ENCODE measurements around the gene SBSN.

Gene SBSN

DNA sequence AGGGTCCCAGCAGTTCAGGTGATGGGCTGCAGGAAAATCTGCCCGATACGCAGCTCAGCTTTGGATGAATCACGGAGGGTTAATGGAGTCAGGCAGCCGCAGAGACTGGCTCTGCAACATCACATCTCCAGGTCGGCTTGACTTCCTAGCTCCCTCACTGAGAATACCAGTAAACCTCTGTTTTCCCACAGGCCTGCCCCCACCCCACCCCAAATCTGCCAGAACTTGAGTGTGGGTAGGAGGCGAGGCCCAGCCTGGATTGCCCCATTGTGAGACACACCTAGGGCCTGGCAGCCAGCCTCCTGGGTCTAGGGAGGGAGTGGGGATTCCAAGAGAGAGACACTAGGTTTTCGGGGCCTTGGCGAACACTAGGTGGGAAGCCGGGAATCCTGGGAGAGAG is 34.1 kb downstream of the SBSN start:
- H3K27me3 ChIP-seq (ENCODE audit: insufficient read depth, low read depth, severe bottlenecking), result no peaks in the 10 kb centered on the region
- no peak overlapping the region for H3K4me3 ChIP-seq (ENCODE audit: low read depth, low read length)
- no peaks in the 10 kb centered on the region for H3K9me3 ChIP-seq (ENCODE audit: severe bottlenecking)
- DNase-seq, result no peak
- TF ChIP-seq, protein P1, sequence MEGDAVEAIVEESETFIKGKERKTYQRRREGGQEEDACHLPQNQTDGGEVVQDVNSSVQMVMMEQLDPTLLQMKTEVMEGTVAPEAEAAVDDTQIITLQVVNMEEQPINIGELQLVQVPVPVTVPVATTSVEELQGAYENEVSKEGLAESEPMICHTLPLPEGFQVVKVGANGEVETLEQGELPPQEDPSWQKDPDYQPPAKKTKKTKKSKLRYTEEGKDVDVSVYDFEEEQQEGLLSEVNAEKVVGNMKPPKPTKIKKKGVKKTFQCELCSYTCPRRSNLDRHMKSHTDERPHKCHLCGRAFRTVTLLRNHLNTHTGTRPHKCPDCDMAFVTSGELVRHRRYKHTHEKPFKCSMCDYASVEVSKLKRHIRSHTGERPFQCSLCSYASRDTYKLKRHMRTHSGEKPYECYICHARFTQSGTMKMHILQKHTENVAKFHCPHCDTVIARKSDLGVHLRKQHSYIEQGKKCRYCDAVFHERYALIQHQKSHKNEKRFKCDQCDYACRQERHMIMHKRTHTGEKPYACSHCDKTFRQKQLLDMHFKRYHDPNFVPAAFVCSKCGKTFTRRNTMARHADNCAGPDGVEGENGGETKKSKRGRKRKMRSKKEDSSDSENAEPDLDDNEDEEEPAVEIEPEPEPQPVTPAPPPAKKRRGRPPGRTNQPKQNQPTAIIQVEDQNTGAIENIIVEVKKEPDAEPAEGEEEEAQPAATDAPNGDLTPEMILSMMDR (IDR thresholded peaks at IDR 0.05; ENCODE audit: low read depth, low read length), result no peak
- H3K36me3 ChIP-seq, result no peaks in the 10 kb centered on the region
- no peak overlapping the region for H3K27ac ChIP-seq

DNA sequence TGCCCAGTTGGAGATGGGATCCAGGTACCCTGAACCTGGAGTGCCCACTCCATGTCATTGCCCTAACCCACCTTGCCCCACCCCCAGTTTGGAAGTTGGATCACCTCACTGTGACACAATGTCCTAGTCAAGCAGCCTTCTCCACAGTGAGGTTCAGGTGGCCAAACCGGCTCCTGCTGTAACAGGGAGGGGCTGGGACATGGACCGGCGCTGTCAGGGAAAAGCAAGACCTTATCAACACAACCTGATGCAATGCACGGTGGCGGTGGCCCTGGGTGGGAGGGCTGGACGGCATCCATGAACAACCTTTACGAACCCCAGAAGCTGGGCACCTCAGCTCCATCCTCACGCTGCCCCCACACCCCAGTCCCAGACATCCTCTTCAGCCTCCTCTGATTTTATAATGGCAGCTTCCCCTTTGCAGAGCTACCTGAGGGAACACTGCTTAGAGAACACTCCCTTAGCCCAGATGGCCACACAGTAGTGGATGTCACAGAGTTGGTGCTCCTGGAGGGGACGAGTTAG is 36.2 kb downstream of the SBSN start:
- Histone ChIP-seq H3K27me3 (ENCODE audit: insufficient read depth, low read depth, severe bottlenecking) (no peaks in the 10 kb centered on the region), H3K27ac (no peak overlapping the region), H3K9me3 (ENCODE audit: severe bottlenecking) (no peaks in the 10 kb centered on the region), H3K36me3 (no peaks in the 10 kb centered on the region), H3K4me3 (ENCODE audit: low read depth, low read length) (no peak overlapping the region)
- TF ChIP-seq, protein P1 (IDR thresholded peaks at IDR 0.05; ENCODE audit: low read depth, low read length), result no peak
- DNase-seq, result no peak

DNA sequence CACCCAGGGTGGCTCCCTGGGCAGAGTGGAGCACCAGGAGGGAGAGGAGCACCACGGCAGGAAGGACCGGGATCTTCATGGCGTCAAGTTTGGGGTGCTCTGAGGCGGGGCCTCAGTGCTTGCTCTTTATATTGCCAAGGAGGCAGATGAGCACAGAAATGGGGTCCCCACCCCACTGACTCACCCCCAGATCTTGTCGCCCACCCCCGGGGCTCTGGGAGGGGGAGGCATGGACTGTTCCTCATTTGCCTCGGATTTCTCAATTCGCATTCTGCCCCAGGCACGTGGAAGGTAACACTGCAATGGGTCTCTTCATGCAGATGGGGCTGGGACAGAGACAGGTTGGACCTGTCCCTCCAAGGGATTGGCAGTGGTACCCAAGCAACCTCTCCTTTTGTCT is 37.7 kb downstream of the SBSN start, which contains the start of gene KRTDAP:
KRTDAP (minus strand) TSS at position 101 of the 400 bp plus-strand sequence; CDS start at position 79, 22 bp downstream.
- no peak for DNase-seq

DNA sequence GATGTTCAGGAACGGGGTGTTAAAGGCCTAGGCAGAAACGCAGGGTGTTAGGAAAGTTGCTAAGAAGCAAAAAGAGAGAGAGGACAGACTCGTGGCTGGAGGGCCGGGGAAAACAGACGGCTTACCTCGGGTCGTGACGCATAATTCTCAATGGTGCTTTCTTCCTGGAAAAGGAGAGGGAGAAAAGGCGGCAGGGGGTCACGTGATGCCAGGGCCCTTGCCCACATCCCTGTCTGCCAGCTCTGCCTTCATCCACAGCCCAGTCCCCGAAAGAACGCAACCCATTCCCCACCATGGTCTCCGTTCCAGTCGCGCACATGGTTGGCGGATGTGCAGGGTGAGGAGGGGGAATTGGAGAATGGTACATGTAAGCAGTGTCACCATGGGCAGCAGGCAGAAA is 39.4 kb downstream of the SBSN start:
- no peak for DNase-seq
- TF ChIP-seq, protein P1 (IDR thresholded peaks at IDR 0.05; ENCODE audit: low read depth, low read length), result no peak
- Histone ChIP-seq H3K27me3 (ENCODE audit: insufficient read depth, low read depth, severe bottlenecking) (no peaks in the 10 kb centered on the region), H3K27ac (no peak overlapping the region), H3K9me3 (ENCODE audit: severe bottlenecking) (no peaks in the 10 kb centered on the region), H3K4me3 (ENCODE audit: low read depth, low read length) (no peak overlapping the region), H3K36me3 (no peaks in the 10 kb centered on the region)

More for the DNA sequence above, 37.7 kb downstream of the SBSN start, which contains the start of gene KRTDAP:
- TF ChIP-seq, protein P1 (IDR thresholded peaks at IDR 0.05; ENCODE audit: low read depth, low read length), result no peak
- Histone ChIP-seq H3K36me3 (no peaks in the 10 kb centered on the region), H3K4me3 (ENCODE audit: low read depth, low read length) (no peak within 1 kb of the TSS), H3K27ac (no peak within 1 kb of the TSS), H3K9me3 (ENCODE audit: severe bottlenecking) (no peaks in the 10 kb centered on the region), H3K27me3 (ENCODE audit: insufficient read depth, low read depth, severe bottlenecking) (no peaks in the 10 kb centered on the region)

DNA sequence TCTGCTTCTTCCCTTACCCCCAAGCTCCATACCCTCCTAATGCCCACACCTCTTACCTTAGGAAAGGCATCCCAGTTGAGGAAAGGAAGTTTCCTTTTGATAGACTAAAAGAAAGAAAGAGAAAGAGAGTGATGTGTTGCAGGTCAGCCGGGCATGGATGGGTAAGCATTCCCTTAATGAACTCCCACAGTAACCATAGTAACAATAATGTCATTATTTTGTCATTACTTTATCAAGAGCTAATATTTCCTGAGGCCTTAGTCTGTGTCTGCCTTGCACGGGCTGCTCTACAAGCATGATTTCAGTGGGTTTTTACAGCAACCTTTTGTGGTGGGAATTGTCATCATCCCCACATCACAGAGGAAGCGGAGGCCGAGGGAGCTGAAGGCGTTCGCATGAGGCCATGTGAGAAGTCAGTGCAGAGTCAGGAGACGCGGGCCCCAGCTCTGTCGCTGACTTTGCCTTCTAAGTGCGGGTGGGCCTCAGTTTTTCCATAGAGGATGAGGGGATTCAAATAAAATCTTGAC is 40.4 kb downstream of the SBSN start:
- Histone ChIP-seq H3K9me3 (ENCODE audit: severe bottlenecking) (no peaks in the 10 kb centered on the region), H3K27ac (no peak overlapping the region), H3K27me3 (ENCODE audit: insufficient read depth, low read depth, severe bottlenecking) (no peaks in the 10 kb centered on the region), H3K36me3 (no peaks in the 10 kb centered on the region), H3K4me3 (ENCODE audit: low read depth, low read length) (no peak overlapping the region)
- TF ChIP-seq, protein P1 (IDR thresholded peaks at IDR 0.05; ENCODE audit: low read depth, low read length), result no peak
- no peak for DNase-seq

DNA sequence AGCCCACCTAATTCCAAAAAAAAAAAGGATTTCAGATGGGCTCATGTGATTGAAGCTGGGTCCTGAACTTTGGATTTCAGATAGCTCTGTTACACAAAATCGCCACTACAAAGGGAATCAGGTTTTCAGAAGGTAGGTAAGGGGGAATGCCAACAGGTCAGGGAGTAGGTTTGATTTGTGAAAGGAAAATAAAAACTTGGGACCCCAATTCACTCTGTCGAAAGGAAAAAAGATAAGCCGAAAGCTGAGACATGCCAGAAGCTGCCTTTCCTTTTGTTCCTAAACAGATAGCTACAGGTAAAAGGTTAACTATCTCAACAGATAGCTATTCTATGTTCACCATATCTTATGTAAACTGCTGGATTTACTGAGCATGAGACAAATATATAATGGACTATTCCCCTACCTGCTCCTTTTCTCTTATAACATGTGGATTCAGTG is 41.8 kb downstream of the SBSN start:
- no peak overlapping the region for H3K27ac ChIP-seq
- no peaks in the 10 kb centered on the region for H3K27me3 ChIP-seq (ENCODE audit: insufficient read depth, low read depth, severe bottlenecking)
- H3K36me3 ChIP-seq, result no peaks in the 10 kb centered on the region
- H3K9me3 ChIP-seq (ENCODE audit: severe bottlenecking), result no peaks in the 10 kb centered on the region
- H3K4me3 ChIP-seq (ENCODE audit: low read depth, low read length), result no peak overlapping the region
- TF ChIP-seq, protein P1 (IDR thresholded peaks at IDR 0.05; ENCODE audit: low read depth, low read length), result no peak
- no peak for DNase-seq
